HepG2 (cell line): ENCODE measurements around the gene CDH1. TPM values are rescaled to one million over a fixed set of nuclear protein-coding genes. Genes with fewer than 3 reads are reported as not detected.
A peak's percentile ranks its signal among the peaks of the same experiment; 100 is the strongest.

Experiments used
- ERF ChIP-seq: IDR thresholded peaks from 2 replicates; pipeline ENCODE4 v1.6.1; 2018; ENCODE audit warnings: missing biosample characterization, missing genetic modification reagents
- FOXC1 ChIP-seq: sonication (generic); formaldehyde crosslinking; IDR thresholded peaks from 2 replicates; pipeline ENCODE4 v1.8.0; 2022; ENCODE audit warnings: mild to moderate bottlenecking, missing genetic modification reagents, borderline replicate concordance
- FOXO1 ChIP-seq: sonication (generic); formaldehyde crosslinking; IDR thresholded peaks from 2 replicates; pipeline ENCODE4 v1.4.0; 2020; ENCODE audit warnings: missing genetic modification reagents
- HNF4G ChIP-seq, 2 experiments: sonication (generic) in 1 of 2; formaldehyde crosslinking in 1 of 2; IDR thresholded peaks; 2 replicates each; pipeline versions ENCODE4 v1.4.0 to v1.6.1; 2011 to 2020; ENCODE audit warnings: borderline replicate concordance in 2 of 2, low read depth in 2 of 2, mild to moderate bottlenecking in 2 of 2, low read length in 1 of 2, missing genetic modification reagents in 1 of 2, moderate library complexity in 1 of 2
- KAT8 ChIP-seq: IDR thresholded peaks from 2 replicates; pipeline ENCODE4 v1.6.1; 2016; ENCODE audit warnings: missing genetic modification reagents, missing compliant biosample characterization
- KDM4B ChIP-seq: sonication (generic); formaldehyde crosslinking; IDR thresholded peaks from 2 replicates; pipeline ENCODE4 v1.4.0; 2020; ENCODE audit warnings: missing genetic modification reagents
- KMT2B ChIP-seq: IDR thresholded peaks from 2 replicates; pipeline ENCODE4 v1.6.1; 2016; ENCODE audit warnings: missing genetic modification reagents, missing compliant biosample characterization
- MAFK ChIP-seq, 2 experiments: IDR thresholded peaks in 1 of 2; conservative IDR thresholded peaks in 1 of 2; 2 replicates each; pipeline ENCODE4 v1.6.1; 2011; ENCODE audit warnings: improper control_type of control experiment in 2 of 2, low read length in 2 of 2
- MEIS1 ChIP-seq: sonication (generic); formaldehyde crosslinking; IDR thresholded peaks from 2 replicates; pipeline ENCODE4 v1.9.0; 2021; ENCODE audit warnings: mild to moderate bottlenecking, missing genetic modification reagents, moderate library complexity, borderline replicate concordance
- MTF1 ChIP-seq: sonication (generic); formaldehyde crosslinking; IDR thresholded peaks from 2 replicates; pipeline ENCODE4 v1.5.0; 2020; ENCODE audit warnings: missing genetic modification reagents
- NKX3-1 ChIP-seq: sonication (generic); formaldehyde crosslinking; IDR thresholded peaks from 2 replicates; pipeline ENCODE4 v1.5.0; 2020; ENCODE audit warnings: missing genetic modification reagents
- NONO ChIP-seq, 2 experiments: fragments of 450-650 bp in 1 of 2; sonication (generic) in 1 of 2; formaldehyde crosslinking in 1 of 2; IDR thresholded peaks in 1 of 2; conservative IDR thresholded peaks in 1 of 2; 2 replicates each; pipeline versions ENCODE4 v1.6.1 to v1.8.0; 2017 to 2022; ENCODE audit warnings: mild to moderate bottlenecking in 1 of 2, missing genetic modification reagents in 1 of 2, moderate library complexity in 1 of 2
- SIN3B ChIP-seq: fragments of 150-350 bp; IDR thresholded peaks from 2 replicates; pipeline ENCODE4 v1.6.1; 2014; ENCODE audit warnings: low read length
- SNAPC2 ChIP-seq: sonication (generic); formaldehyde crosslinking; IDR thresholded peaks from 2 replicates; pipeline ENCODE4 v1.8.1; 2022; ENCODE audit warnings: mild to moderate bottlenecking, missing genetic modification reagents
- TP53 ChIP-seq: sonication (generic); formaldehyde crosslinking; conservative IDR thresholded peaks from 2 replicates; pipeline ENCODE4 v1.4.0; 2020; ENCODE audit warnings: missing genetic modification reagents
- ZMYM2 ChIP-seq: sonication (generic); formaldehyde crosslinking; IDR thresholded peaks from 2 replicates; pipeline ENCODE4 v1.8.0; 2022; ENCODE audit warnings: mild to moderate bottlenecking, missing genetic modification reagents
- ZNF326 ChIP-seq: sonication (generic); formaldehyde crosslinking; IDR thresholded peaks from 2 replicates; pipeline ENCODE4 v1.4.0; 2020; ENCODE audit warnings: missing genetic modification reagents, borderline replicate concordance
- ZNF383 ChIP-seq: sonication (generic); formaldehyde crosslinking; IDR thresholded peaks from 2 replicates; pipeline ENCODE4 v1.4.0; 2020; ENCODE audit warnings: missing genetic modification reagents, mild to moderate bottlenecking, borderline replicate concordance
- ZNF557 ChIP-seq: sonication (generic); formaldehyde crosslinking; IDR thresholded peaks from 2 replicates; pipeline ENCODE4 v1.4.0; 2020; ENCODE audit warnings: missing genetic modification reagents
- polyA plus RNA-seq, 8 experiments: library from polyadenylated mRNA; depleted of rRNA in 3 of 8; stranded (reverse) in 7 of 8; unstranded in 1 of 8; fragments of >200 nt; fragmentation: Illumina TruSeq in 4 of 8; extraction: Trizol in 4 of 8; gene quantifications; 2 replicates each; pipeline versions ENCODE4 v1.2.1 to v1.2.3, GENCODE V29; 2011 to 2016; ENCODE audit warnings: low read depth in 4 of 8, missing spikeins in 1 of 8, mixed read lengths in 1 of 8; ENCODE audit not compliant: insufficient read depth in 1 of 8
- total RNA-seq, 5 experiments: library from RNA; depleted of rRNA; stranded (reverse); fragments of >200 nt; fragmentation: Illumina TruSeq; extraction: Trizol; gene quantifications; 2 replicates each; pipeline ENCODE4 v1.2.3, GENCODE V29; 2016; ENCODE audit warnings: low read depth in 1 of 5
- TF ChIP-seq, protein P1 (sequence below): IDR thresholded peaks from 2 replicates; pipeline ENCODE4 v1.6.1; 2016; ENCODE audit warnings: control low read depth
- TF ChIP-seq, protein P2 (sequence below): sonication (generic); formaldehyde crosslinking; IDR thresholded peaks from 2 replicates; pipeline ENCODE4 v1.9.0; 2022; ENCODE audit warnings: low read depth, missing genetic modification reagents
- TF ChIP-seq, protein P3 (sequence below): sonication (generic); formaldehyde crosslinking; IDR thresholded peaks from 2 replicates; pipeline ENCODE4 v1.8.0; 2022; ENCODE audit warnings: mild to moderate bottlenecking, missing genetic modification reagents; ENCODE audit not compliant: insufficient replicate concordance
- TF ChIP-seq, protein P4 (sequence below), 2 experiments: sonication (generic) in 1 of 2; formaldehyde crosslinking in 1 of 2; IDR thresholded peaks; 2 replicates each; pipeline versions ENCODE4 v1.5.1 to v1.6.1; 2011 to 2020; ENCODE audit warnings: borderline replicate concordance in 1 of 2, low read depth in 1 of 2, low read length in 1 of 2, mild to moderate bottlenecking in 1 of 2, missing genetic modification reagents in 1 of 2, moderate library complexity in 1 of 2

Gene CDH1
- total and polyA plus RNA-seq, 2 of the 13 experiments (the other 11 are each of a cell fraction or from before 2014, with no cell fraction given) = 0.95 to 9.8 TPM

DNA sequence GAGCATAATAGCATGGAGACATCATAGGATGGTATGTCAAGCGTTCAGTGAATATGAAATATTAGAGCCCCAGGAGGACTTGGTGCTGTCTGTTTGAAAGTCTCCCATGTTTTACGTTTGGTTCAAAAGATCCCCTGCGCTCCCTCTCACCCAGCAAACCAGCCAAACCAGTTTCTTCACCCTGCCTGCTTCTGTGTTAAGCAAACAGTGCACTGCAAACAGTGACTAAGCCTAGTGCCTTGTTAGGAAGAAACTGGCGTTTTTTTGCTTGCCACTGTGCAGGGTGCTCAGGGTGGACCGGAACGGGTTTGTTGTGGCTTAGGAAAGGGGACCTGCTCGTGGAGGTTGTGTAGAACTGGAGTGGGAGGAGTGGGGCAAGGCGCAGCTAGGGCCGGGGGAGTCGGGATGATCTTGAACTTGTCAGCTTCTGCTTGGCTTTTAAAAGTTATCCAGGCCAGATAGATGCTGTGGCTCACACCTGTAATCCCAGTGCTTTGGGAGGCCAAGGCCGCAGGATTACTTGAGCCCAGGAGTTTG lies 7.7 kb downstream of the CDH1 start (continued):
- TF ChIP-seq ZNF326 = no peak
- TF ChIP-seq KDM4B = peak; percentile 96
- TF ChIP-seq KAT8 (CRISPR knock-in tag) = peak; percentile 84; the same call in 1 of the 2 replicates
- TF ChIP-seq FOXO1 (CRISPR knock-in tag) = peak; percentile 95; the same call in 1 of the 2 replicates
- peak; percentile 62; the same call in 1 of the 2 replicates for TF ChIP-seq HNF4G (IDR thresholded peaks at IDR 0.05; ENCODE audit: borderline replicate concordance, low read depth, low read length)
- peak; percentile 82; the same call in 1 of the 2 replicates for TF ChIP-seq HNF4G (CRISPR knock-in tag; IDR thresholded peaks at IDR 0.05; ENCODE audit: borderline replicate concordance, low read depth)
- peak; percentile 84 for TF ChIP-seq FOXC1 (CRISPR knock-in tag)
- TF ChIP-seq, protein P1, sequence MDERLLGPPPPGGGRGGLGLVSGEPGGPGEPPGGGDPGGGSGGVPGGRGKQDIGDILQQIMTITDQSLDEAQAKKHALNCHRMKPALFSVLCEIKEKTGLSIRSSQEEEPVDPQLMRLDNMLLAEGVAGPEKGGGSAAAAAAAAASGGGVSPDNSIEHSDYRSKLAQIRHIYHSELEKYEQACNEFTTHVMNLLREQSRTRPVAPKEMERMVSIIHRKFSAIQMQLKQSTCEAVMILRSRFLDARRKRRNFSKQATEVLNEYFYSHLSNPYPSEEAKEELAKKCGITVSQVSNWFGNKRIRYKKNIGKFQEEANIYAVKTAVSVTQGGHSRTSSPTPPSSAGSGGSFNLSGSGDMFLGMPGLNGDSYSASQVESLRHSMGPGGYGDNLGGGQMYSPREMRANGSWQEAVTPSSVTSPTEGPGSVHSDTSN (CRISPR knock-in tag) = no peak
- peak; percentile 55 for TF ChIP-seq SIN3B
- TF ChIP-seq NONO (IDR thresholded peaks at IDR 0.05) = no peak
- peak; percentile 98 for TF ChIP-seq NONO (CRISPR knock-in tag; conservative IDR thresholded peaks at IDR 0.05)
- TF ChIP-seq NKX3-1 (CRISPR knock-in tag) = no peak
- TF ChIP-seq, protein P2, sequence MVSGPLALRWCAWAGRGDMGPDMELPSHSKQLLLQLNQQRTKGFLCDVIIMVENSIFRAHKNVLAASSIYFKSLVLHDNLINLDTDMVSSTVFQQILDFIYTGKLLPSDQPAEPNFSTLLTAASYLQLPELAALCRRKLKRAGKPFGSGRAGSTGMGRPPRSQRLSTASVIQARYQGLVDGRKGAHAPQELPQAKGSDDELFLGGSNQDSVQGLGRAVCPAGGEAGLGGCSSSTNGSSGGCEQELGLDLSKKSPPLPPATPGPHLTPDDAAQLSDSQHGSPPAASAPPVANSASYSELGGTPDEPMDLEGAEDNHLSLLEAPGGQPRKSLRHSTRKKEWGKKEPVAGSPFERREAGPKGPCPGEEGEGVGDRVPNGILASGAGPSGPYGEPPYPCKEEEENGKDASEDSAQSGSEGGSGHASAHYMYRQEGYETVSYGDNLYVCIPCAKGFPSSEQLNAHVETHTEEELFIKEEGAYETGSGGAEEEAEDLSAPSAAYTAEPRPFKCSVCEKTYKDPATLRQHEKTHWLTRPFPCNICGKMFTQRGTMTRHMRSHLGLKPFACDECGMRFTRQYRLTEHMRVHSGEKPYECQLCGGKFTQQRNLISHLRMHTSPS (CRISPR knock-in tag) = peak; percentile 84; the same call in 1 of the 2 replicates
- peak; percentile 53; the same call in 1 of the 2 replicates for TF ChIP-seq TP53 (CRISPR knock-in tag)
- TF ChIP-seq, protein P3, sequence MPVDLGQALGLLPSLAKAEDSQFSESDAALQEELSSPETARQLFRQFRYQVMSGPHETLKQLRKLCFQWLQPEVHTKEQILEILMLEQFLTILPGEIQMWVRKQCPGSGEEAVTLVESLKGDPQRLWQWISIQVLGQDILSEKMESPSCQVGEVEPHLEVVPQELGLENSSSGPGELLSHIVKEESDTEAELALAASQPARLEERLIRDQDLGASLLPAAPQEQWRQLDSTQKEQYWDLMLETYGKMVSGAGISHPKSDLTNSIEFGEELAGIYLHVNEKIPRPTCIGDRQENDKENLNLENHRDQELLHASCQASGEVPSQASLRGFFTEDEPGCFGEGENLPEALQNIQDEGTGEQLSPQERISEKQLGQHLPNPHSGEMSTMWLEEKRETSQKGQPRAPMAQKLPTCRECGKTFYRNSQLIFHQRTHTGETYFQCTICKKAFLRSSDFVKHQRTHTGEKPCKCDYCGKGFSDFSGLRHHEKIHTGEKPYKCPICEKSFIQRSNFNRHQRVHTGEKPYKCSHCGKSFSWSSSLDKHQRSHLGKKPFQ (CRISPR knock-in tag) = peak; percentile 19
- peak; percentile 96 for TF ChIP-seq ERF (CRISPR knock-in tag)
- peak in 1 of 2 experiments; percentile 59; a peak in 2 of 4 replicates for TF ChIP-seq MAFK (conservative IDR thresholded peaks at IDR 0.05 in 1 of 2, IDR thresholded peaks at IDR 0.05 in 1 of 2; ENCODE audit: low read length in 2 of 2)
- TF ChIP-seq SNAPC2 (CRISPR knock-in tag) = peak; percentile 75; the same call in 1 of the 2 replicates
- TF ChIP-seq ZNF383 = no peak
- TF ChIP-seq, protein P4, sequence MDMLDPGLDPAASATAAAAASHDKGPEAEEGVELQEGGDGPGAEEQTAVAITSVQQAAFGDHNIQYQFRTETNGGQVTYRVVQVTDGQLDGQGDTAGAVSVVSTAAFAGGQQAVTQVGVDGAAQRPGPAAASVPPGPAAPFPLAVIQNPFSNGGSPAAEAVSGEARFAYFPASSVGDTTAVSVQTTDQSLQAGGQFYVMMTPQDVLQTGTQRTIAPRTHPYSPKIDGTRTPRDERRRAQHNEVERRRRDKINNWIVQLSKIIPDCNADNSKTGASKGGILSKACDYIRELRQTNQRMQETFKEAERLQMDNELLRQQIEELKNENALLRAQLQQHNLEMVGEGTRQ (IDR thresholded peaks at IDR 0.05; ENCODE audit: low read depth, low read length) = no peak
- TF ChIP-seq, protein P4 (CRISPR knock-in tag; IDR thresholded peaks at IDR 0.05; ENCODE audit: borderline replicate concordance) = peak; percentile 74; the same call in 1 of the 2 replicates
- TF ChIP-seq KMT2B = peak; percentile 59; the same call in 1 of the 2 replicates
- 0 out of 2 replicates have a peak, but pooled peaks have one; percentile 81 for TF ChIP-seq MEIS1 (CRISPR knock-in tag)
- TF ChIP-seq ZMYM2 (CRISPR knock-in tag) = peak; percentile 82
- TF ChIP-seq ZNF557 (CRISPR knock-in tag) = no peak
- TF ChIP-seq MTF1 = no peak
